Stimulated activated CD8-positive, alpha-beta memory T cell treated with anti-CD3 and anti-CD28 coated beads, Interleukin-7, amount 100 ng/mL, for 48 hours (primary cell): Measurements from ENCODE around the gene TGFBR1.
A peak's percentile ranks its signal among the peaks of the same experiment; 100 is the strongest.
"Not testable (repeated sequence)": the region's sequence is repeated elsewhere in the genome, so short reads cannot be mapped to it uniquely, and the experiment has no call there.

Experiments used
- DNase-seq, 2 donors: peaks; one replicate each; pipeline ENCODE4 v3.0.0-alpha.2; 2020; ENCODE audit warnings: low read depth in 1 of 2; ENCODE audit errors: extremely low read depth in 1 of 2

The TGFBR1 gene

GRCh38 chr9:99184475-99185347, 79.8 kb downstream of the TGFBR1 start:
- DNase-seq = peak; percentile 69 to 77

GRCh38 chr9:99185348-99185632, 80.4 kb downstream of the TGFBR1 start:
- DNase-seq = no peak

- DNase-seq = no peak
These were observed 81.0 kb downstream of the TGFBR1 start for GRCh38 chr9:99185934-99186333.

GRCh38 chr9:99187311-99187710, 82.4 kb downstream of the TGFBR1 start:
- DNase-seq = no peak

- no peak for DNase-seq
These were observed 84.3 kb downstream of the TGFBR1 start for GRCh38 chr9:99189186-99189585.

- DNase-seq = no peak
These were observed 85.1 kb downstream of the TGFBR1 start for GRCh38 chr9:99189887-99190596.

GRCh38 chr9:99190597-99191283, 85.8 kb downstream of the TGFBR1 start:
- DNase-seq = no peak

GRCh38 chr9:99192786-99193465, 88.0 kb downstream of the TGFBR1 start:
- no peak for DNase-seq

- DNase-seq = no peak
These were observed 88.5 kb downstream of the TGFBR1 start for GRCh38 chr9:99193466-99193821.

- DNase-seq = not testable (repeated sequence)
These were observed 91.6 kb downstream of the TGFBR1 start for GRCh38 chr9:99196484-99196883.

- no peak for DNase-seq
These were observed 92.3 kb downstream of the TGFBR1 start for GRCh38 chr9:99197124-99197630.

GRCh38 chr9:99197987-99198386, 93.1 kb downstream of the TGFBR1 start:
- no peak for DNase-seq

GRCh38 chr9:99199938-99200539, 95.1 kb downstream of the TGFBR1 start:
- DNase-seq = no peak

- DNase-seq = no peak
These were observed 96.7 kb downstream of the TGFBR1 start for GRCh38 chr9:99201603-99202002.
